ENCODE results near the gene SRRM3.
A peak's percentile ranks its signal among the peaks of the same experiment; 100 is the strongest.
"Not testable (repeated sequence)": the region's sequence is repeated elsewhere in the genome, so short reads cannot be mapped to it uniquely, and the experiment has no call there.

SRRM3 gene

DNA sequence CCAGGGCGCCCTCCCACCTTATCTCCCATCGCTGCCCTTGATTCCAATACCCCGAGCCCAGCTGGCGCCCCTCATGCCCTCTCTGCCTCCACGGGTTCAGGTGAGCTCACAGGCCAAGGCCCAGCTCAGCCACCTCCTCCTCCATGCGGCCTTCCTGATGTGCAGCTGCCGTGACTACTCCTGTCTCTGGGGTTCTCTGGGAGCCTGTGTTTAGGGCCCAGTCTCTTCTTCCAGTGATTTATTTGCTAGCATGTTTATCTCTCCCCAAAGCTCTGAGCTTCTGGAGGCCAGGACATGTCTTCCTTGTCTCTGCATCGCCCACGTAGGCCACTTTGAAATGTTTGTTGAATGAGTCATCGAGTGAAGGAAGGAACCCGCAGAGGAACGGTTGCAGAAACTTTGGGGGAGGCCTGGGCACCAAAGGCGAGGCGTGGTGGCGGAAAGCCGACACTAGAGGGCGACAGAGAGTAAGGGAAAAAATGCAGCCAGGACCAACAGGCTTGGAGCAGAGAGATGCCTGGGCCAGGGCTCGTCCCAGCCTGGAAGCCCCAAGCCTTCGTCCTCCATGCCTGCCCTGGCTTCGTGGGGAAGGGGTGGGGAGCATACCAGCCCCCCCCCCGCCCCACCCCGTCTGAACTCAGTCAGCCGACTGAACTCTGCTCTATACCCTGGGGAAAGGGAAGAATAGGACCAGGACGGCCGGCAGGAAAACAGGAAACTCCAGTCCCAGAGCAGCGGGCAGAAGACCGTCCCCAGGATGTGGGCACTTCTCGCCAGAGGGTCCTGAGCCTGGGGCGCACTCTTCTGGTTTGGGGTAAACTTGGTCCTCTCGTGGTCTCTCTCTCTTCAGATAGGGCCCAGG, 89.9 kb downstream of the SRRM3 start:
- peak; percentile 89 for DNase-seq (ENCODE audit: low spot score)

- no peak for DNase-seq (ENCODE audit: low spot score)
These were observed 90.5 kb downstream of the SRRM3 start for GRCh38 chr7:76292213-76292573.

DNA sequence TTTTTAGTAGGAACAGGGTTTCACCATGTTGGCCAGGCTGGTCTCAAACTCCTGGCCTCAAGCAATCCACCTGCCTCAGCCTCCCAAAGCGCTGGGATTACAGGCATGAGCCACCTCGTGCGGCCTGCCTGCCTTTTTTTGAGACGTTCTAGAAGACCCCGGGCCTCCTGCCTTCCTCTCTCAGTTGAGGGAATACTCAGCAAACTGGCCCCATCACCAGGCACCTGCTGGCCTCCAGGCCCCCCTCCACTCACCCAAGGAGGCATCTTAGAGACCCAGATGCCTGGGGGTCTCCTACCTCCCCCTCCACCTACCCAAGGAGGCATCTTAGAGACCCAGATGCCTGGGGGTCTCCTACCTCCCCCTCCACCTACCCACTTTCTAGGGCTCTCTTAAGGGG, 91.2 kb downstream of the SRRM3 start:
- not testable (repeated sequence) for DNase-seq (ENCODE audit: low spot score)

DNA sequence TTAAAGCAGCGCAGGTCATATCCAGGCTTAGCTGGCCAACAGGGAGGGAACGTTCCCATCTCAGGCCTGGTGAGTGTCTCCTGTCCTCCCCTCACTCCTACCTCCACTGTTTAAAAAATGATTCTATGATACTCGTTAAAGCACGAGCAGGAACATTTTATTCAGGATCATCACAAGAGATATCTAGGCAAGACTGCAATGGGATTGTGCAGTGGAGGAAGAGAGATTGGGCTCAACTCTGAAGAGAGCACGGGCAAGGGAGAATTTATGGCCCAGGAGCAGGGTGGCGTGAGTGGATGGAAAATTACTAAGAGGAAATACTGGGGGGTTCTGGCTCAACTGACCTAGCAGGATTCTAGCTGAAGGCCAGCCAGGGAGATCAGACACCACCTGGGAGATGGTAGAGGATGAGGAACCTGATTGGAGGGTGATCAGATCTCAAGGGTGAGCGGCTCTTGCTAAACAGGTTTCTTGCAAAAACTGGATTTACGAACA, 91.8 kb downstream of the SRRM3 start:
- no peak for DNase-seq (ENCODE audit: low spot score)

GRCh38 chr7:76294344-76295024, 92.8 kb downstream of the SRRM3 start:
- peak; percentile 94 for DNase-seq (ENCODE audit: low spot score)

DNA sequence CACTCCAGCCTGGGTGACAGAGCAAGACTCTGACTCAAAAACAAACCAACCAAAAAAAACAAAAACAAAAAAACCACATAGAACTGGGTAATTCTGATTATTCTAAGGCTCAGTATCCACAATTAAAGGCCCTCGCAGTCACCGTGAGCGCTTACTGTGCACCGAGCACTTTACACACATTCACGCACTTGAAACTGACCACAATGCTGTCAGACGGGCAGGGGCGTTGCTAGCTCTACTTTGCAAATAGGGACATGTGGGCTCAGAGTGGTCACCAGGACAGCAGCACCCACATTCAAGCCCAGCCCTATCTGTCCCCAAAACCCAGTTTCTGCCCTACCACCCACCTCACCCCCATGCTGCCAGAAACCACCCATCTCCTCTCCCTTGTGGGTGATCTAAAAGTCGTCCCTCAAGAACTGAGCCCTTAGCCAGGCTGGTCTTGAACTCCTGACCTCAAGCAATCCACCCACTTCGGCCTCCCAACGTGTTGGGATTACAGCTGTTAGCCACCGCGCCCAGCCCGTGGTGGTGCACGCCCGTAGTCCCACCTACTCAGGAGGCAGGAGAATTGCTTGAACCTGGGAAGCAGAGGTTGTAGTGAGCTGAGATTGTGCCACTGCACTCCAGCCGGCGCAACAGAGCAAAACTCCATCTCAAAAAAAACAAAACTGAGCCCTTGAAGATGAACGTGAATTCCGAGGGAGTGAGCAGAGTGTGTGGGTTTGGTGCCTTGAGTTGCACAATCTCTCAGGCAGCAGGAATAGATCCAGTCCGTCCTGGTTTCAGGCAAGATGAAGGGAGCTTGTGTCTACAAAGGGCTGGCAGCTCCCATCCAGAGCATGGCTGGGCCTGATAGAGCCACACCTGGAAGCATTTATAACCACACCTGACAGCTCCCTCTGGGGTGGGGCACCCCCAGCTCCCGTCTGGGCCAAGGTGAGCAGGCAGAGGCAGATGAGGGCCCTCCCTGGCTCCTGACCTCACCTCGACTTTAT, 95.3 kb downstream of the SRRM3 start:
- no peak for DNase-seq (ENCODE audit: low spot score)

DNA sequence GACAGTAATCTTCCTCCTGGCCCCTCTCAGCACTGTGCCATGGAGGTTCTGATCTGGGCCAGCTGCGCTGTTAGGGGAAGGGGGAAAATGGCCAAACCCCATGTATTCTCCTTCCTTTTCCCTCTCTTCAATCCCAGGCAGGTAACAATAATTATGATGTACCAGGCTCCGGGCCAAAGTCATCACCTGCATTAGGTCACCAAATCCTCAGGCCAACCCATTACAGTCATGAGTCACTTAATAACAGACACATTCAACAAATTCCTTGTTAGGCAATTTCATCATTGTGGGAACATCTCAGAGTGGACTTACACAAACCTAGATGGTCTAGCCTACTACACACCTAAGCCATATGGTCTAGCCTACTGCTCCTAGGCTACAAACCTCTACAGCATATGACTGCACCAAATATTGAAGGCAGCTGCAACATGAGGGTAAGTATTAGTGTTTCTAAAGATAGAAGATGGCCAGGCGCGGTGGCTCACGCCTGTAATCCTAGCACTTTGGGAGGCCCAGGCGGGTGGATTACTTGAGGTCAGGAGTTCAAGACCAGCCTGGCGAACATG, 98.6 kb downstream of the SRRM3 start:
- DNase-seq (ENCODE audit: low spot score), result no peak

DNA sequence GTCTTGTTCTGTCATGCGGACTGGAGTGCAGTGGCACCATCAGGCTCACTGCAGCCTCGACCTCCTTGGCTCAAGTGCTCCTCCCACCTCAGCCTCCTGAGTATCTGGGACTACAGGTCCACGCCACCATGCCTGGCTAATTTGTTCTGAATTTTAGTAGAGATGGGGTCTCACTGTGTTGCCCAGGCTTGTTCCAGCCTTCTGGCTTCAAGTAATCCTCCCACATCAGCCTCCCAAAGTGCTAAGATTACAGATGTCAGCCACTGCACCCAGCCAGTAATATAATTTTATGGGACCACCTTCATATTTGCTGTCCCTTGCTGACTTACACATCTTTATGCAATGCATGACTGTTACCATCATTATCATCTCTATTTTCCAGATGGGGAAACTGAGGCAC, 99.3 kb downstream of the SRRM3 start:
- no peak for DNase-seq (ENCODE audit: low spot score)

DNA sequence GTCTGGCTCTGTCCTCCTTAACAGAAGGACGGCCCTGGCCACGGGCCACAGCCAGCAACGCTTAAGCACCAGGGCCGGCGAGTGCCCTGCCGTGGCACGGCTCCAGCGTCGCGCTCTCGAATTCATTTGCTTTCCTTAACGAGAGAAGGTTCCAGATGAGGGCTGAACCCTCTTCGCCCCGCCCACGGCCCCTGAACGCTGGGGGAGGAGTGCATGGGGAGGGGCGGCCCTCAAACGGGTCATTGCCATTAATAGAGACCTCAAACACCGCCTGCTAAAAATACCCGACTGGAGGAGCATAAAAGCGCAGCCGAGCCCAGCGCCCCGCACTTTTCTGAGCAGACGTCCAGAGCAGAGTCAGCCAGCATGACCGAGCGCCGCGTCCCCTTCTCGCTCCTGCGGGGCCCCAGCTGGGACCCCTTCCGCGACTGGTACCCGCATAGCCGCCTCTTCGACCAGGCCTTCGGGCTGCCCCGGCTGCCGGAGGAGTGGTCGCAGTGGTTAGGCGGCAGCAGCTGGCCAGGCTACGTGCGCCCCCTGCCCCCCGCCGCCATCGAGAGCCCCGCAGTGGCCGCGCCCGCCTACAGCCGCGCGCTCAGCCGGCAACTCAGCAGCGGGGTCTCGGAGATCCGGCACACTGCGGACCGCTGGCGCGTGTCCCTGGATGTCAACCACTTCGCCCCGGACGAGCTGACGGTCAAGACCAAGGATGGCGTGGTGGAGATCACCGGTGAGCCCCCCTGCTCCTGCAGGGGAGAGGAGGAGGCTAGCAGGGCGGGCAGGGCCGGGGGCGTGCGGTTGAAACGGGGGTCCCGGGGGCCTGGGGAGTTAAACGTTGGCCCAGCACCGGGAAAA, 100.9 kb downstream of the SRRM3 start, which contains the start of gene HSPB1:
Gene HSPB1 (plus strand): TSS at position 327 of the 855 bp plus-strand sequence. CDS start 40 bp downstream, at position 367.
- peak; percentile 73 for DNase-seq (ENCODE audit: low spot score)

DNA sequence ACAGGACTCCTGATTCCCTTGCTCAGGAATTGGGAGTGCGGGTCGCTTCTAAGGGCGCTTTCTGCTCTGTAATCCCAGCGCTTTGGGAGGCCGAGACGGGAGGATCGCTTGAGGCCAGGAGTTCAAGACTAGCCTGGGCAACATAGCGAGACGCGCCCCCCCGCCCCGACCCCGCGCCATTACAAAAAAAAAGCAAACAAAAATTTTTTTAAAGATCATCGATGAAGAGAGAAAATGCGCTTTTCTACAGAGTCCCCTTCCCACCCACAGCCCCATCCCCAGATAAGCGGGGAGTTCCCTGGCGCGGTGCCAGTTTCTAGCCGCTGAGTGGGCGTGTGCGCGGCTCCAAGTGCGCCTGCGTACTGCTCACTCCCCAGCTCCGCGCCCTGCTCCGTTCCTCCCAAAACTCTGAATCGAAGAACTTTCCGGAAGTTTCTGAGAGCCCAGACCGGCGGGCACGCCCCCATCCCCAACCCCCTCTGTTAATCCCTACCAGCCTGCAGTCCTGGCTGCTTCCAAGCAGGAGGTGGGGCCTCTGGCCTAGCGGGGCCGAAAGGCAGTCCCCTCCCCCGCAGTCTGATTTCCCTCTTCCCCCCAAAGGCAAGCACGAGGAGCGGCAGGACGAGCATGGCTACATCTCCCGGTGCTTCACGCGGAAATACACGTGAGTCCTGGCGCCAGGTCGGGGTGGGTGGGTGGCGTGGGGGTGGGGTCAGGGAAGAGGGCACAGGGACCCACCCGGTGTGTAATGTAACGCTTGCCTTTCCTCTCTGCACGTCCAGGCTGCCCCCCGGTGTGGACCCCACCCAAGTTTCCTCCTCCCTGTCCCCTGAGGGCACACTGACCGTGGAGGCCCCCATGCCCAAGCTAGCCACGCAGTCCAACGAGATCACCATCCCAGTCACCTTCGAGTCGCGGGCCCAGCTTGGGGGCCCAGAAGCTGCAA, 101.8 kb downstream of the SRRM3 start:
- peak; percentile 82 for DNase-seq (ENCODE audit: low spot score)

DNA sequence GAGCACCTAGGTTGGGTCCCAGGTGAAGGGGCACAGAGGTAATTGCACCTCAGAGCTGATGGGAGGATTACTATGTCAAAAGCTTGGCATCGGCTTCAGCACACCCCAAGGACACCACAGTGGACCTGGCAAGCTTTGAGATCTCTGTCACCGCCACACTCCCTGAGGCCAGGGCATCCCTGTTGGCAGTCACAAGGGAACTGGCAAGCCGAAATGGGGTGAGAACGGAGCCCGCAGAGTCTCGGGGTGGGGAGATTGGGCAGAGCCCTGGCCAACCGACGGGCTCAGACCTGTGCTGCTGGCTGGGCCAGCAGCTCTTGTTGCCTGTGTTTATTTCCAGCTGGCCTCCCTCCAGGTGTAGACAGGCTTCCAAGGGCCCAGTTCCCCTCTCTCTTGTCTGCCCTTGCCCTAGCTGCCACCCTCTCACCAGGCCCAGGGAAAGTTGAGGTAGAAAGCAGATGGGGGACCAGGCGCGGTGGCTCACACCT, 103.2 kb downstream of the SRRM3 start:
- no peak for DNase-seq (ENCODE audit: low spot score)

DNA sequence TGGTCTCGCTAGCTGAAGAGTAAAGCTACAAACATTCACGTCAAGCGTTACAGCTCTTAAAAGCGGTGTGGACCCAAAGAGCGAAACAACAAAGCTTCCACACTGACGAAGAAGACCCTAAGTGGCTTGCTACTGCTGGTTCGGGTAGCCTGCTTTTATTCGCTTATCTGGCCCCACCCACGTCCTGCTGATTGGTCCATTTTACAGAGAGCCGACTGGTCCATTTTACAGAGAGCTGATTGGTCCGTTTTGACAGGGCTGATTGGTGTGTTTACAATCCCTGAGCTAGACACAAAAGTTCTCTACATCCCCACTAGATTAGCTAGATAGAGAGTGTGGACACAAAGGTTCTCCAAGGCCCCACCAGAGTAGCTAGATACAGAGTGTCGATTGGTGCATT, 107.2 kb downstream of the SRRM3 start:
- not testable (repeated sequence) for DNase-seq (ENCODE audit: low spot score)

- DNase-seq (ENCODE audit: low spot score), result not testable (repeated sequence)
These were observed 107.8 kb downstream of the SRRM3 start for GRCh38 chr7:76309341-76310101.

GRCh38 chr7:76310102-76310957, 108.6 kb downstream of the SRRM3 start:
- DNase-seq (ENCODE audit: low spot score), result peak; percentile 69

DNA sequence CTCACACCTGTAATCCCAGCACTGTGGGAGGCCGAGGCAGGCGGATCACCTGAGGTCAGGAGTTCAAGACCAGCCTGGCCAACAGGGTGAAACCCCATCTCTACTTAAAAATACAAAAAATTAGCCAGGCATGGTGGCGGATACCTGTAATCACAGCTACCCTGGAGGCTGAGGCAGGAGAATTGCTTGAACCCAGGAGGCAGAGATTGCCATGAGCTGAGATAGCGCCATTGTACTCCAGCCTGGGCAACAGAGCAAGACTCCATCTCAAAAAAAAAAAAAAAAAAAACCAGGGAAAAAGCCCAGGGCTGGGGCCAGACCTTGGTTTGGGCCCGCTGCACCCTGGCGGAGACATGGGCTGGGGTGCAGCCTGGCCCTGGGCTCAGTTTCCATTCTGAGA, 110.1 kb downstream of the SRRM3 start:
- not testable (repeated sequence) for DNase-seq (ENCODE audit: low spot score)

GRCh38 chr7:76314042-76314721, 112.5 kb downstream of the SRRM3 start:
- peak; percentile 90 for DNase-seq (ENCODE audit: low spot score)

- DNase-seq (ENCODE audit: low spot score), result not testable (repeated sequence)
These were observed 113.0 kb downstream of the SRRM3 start for GRCh38 chr7:76314740-76315139.

Measured in D341Med (cell line).